HG03097 (cell line): ENCODE results near the gene SERPINI2.
"Not testable (repeated sequence)": the region's sequence is repeated elsewhere in the genome, so short reads cannot be mapped to it uniquely, and the experiment has no call there.

Experiments used
- ATAC-seq: cut with Tn5 transposase; IDR thresholded peaks from one replicate; pipeline ENCODE4 v1.9.1; 2021; ENCODE audit not compliant: unreplicated experiment, low FRiP score

The SERPINI2 gene

DNA sequence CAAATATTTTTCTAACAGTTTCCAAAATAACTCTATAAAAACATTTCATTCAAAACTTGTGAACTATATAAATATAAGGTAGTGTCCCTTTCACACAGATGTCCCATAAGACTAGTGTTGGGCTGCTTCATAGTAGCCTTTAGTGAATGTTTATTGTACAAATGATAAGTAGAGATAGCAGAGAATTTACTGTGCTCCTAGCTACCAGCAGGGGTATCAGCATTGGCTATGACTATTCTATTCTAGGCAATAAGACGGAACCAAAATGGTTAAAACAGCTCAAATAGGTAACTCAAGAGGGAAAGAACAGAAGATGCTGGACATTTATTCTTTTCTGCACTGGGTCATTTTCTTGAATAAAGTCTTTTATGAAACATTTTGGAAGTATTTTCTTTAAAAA lies 22.6 kb downstream of the SERPINI2 start:
- no peak for ATAC-seq

DNA sequence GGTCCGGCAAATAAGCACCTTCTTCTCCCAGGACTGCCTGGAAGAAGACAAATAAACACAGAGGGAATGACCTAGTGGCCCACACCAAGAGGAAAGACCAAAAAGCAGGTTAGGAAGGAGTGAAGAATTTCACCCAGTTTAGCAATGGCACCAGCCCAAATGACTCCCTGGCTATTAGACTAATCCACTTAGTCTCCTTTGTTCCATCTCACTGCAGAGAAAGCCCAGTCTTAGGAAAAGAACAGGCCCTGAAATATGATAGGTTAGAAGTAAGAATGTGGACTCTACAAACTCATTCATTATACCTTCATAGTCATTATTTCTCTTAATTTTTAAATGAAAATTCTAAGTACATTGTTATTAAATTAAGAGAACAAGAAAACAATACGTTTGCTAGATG lies 23.2 kb downstream of the SERPINI2 start:
- no peak for ATAC-seq

DNA sequence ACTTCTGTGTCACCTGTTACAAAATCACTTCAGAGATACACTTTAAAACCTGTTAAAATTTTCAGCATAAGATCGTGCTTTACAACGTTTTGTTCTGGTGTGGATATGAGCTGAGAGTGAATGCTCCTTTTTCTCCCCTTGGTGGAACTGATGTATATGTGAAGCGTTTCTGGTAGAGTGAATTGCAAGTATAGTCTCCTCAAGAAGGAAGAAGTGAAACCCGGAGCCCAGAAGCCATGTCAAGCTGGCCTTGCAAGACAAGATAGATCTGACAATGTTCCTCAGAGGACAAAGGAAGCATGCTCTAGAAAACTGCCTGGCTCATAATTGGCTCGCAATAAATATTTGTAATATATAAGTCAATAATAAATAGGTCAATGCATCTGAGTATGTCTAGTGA lies 23.6 kb downstream of the SERPINI2 start:
- ATAC-seq = no peak

DNA sequence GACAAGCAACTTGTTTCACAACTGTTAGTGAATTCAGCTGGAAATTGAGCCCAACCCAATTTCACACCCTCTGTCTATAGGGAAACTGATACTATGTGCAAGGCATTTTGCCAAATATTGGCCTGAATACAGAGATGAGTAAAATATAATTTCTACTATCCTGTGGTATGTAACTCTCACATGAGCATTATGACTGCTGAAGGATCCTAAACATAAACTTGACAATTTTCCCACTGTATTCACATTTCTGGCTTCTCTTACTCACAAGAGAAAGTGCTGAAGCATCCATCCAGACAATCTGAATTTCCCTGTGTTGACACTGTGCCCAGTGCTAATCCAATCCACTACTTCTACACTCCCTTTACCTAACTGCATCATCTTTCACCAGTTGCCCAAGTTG lies 28.4 kb downstream of the SERPINI2 start:
- ATAC-seq = no peak

DNA sequence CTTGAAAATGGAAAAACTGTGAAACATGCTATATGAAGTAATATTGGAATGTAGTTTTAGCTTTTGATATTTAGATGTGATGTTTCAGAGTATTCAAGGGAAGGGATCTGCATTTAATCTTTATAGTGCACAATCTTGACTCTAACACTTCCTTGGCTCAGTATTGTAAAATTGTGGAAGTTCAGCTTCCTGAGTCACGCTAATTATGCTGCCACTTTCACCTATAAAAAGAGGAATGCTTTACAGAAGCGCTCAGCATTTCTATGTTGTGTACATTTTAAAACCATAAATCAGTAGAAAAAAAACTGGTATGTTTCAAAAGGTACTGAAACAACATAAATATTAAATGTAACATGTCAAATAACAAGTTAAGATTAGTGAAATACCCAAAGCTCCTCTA lies 32.6 kb downstream of the SERPINI2 start:
- ATAC-seq = no peak

GRCh38 chr3:167437428-167438139 lies 36.3 kb downstream of the SERPINI2 start:
- no peak for ATAC-seq

DNA sequence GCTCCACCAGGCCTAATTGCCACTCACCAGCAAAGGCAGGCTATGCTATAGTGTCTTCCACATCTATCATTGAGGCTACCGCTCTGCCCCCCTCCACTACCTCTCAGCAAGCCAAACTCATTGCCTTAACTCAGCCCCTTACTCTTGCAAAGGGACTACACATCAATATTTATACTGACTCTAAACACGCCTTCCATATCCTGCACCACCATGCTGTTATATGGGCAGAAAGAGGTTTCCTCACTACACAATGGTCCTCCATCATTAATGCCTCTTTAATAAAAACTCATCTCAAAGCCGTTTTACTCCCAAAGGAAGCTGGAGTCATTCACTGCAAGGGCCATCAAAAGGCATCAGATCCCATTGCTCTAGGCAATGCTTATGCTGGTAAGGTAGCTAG lies 46.9 kb downstream of the SERPINI2 start:
- ATAC-seq = not testable (repeated sequence)

DNA sequence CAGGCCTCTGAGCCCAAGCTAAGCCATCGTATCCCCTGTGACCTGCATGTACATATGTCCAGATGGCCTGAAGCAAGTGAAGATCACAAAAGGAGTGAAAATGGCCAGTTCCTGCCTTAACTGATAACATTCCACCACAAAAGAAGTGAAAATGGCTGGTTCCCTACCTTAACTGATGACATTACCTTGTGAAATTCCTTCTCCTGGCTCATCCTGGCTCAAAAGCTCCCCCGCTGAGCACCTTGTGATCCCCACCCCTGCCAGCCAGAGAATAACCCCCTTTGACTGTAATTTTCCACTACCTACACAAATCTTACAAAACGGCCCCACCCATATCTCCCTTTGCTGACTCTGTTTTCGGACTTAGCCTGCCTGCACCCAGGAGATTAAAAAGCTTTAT lies 51.4 kb downstream of the SERPINI2 start:
- ATAC-seq = not testable (repeated sequence)

DNA sequence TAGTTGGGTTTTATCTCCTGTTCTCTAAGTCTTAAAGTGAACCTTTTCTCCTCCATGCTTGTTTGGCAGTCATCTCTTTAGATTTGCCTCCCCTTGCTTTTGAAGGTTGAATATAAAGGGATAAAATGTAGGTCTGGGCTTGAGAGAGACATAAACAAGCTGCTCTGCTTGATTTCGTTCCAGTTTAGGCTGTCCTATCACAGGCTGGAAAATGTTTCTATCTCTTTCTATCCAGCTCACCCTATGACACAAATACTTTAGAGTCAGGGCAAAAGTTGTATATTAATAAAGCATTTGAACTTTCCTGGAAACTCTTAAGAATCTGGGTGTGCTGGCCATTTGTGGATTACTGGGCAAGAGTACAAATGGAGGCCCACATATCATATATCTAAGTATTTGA lies 64.2 kb downstream of the SERPINI2 start:
- ATAC-seq = no peak

DNA sequence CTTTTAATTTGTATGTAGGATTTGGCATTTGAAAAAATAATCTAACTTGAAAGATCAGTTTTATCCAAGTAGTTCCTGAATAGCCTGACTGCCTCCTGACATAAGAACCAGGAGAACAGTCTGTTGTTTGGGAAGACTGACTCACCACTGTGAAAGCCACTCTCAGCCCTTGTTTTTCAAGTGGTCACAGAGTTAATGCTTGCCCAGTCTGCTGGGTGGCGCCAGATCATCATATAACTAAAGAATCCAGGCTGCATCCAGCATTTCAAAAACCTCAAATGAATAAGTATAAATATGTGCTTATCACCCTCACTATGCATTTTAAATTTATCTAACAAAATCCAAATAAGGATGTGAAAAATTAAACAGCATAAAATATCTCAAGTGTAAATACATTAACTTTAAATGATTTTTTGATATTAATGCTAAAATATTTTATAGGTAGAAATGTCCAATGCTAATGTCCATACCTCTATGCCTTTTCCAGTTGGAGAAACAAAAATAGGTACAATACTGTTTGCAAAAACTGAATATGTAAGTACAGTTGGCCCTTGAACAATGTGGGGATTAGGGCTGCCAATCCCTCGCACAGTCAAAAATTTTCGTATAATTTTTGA lies 66.9 kb downstream of the SERPINI2 start:
- no peak for ATAC-seq

GRCh38 chr3:167397826-167398225 lies 76.0 kb downstream of the SERPINI2 start:
- ATAC-seq = no peak

DNA sequence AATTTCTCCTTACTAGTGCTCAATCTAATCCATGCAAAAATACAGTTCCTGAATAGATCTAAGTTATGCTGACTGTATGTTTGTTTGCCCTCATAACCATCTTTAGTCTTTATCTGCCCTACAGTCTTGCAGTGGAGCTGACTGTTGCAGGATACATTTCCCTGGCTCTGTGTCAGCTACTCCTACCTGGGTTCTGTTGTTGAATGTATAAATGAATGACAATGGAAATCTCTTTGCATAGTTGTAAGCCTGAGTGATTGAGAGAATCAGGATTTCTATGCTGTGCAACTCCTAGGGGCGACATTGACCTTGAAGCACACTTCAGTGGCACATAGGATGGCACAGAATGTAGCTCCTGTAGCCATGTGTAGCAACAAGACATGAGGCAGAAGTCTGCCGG lies 77.8 kb downstream of the SERPINI2 start:
- ATAC-seq = no peak

DNA sequence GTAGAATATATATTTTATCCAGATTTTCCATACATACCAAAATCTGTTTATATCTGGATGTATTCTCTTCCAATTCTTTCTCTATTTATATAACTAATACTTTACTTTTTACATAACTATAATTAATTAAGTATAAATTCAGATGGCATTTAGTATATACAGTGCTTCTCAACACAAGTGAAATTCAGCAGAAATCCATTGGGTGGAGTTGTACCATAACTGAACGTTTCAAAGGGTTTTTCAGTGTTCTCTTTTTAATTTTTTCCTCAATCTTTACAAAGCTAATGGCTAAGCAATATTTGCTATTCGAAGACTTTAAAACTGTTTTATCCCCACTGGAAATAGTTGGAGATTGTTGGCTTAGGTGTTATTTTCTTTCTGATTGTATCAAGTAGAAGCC lies 79.8 kb downstream of the SERPINI2 start:
- no peak for ATAC-seq
